HEK293T (cell line): ENCODE results near the gene NDUFV1.

Experiments
- CTCF ChIA-PET: fragments of 350-600 bp; formaldehyde crosslinking; extraction: SDS; loops from one replicate; lab custom pipeline; 2021; ENCODE audit warnings: antibody characterized with exemption, inconsistent platforms; lab: Yijun Ruan, JAX
- POLR2A ChIA-PET: fragments of 350-600 bp; formaldehyde crosslinking; extraction: SDS; loops from one replicate; lab custom pipeline; 2020; ENCODE audit warnings: antibody characterized with exemption, inconsistent platforms; lab: Yijun Ruan, JAX
- DNase-seq: peaks from one replicate; pipeline ENCODE4 v3.0.0; 2012; ENCODE audit warnings: mixed read lengths; ENCODE audit errors: extremely low spot score
- ARNT ChIP-seq: fragments of 450-650 bp; IDR thresholded peaks from 2 replicates; pipeline ENCODE4 v1.6.1; 2017; ENCODE audit warnings: mild to moderate bottlenecking
- BHLHE40 ChIP-seq: fragments of 450-650 bp; IDR thresholded peaks from 2 replicates; pipeline ENCODE4 v1.6.1; 2016; ENCODE audit warnings: mild to moderate bottlenecking, moderate library complexity, borderline replicate concordance
- CTBP1 ChIP-seq: fragments of 450-650 bp; IDR thresholded peaks from 2 replicates; pipeline ENCODE4 v1.6.1; 2016; ENCODE audit warnings: borderline replicate concordance
- ELF4 ChIP-seq: fragments of 450-650 bp; IDR thresholded peaks from 2 replicates; pipeline ENCODE4 v1.6.1; 2017; ENCODE audit warnings: antibody characterized with exemption
- FOXA1 ChIP-seq: fragments of 450-650 bp; IDR thresholded peaks from 2 replicates; pipeline ENCODE4 v1.6.1; 2016; ENCODE audit warnings: mild to moderate bottlenecking
- FOXK2 ChIP-seq: fragments of 450-650 bp; IDR thresholded peaks from 2 replicates; pipeline ENCODE4 v1.6.1; 2016; ENCODE audit warnings: mild to moderate bottlenecking
- FOXM1 ChIP-seq: fragments of 450-650 bp; IDR thresholded peaks from 2 replicates; pipeline ENCODE4 v1.6.1; 2017; ENCODE audit warnings: mild to moderate bottlenecking, borderline replicate concordance
- HDGF ChIP-seq: fragments of 450-650 bp; IDR thresholded peaks from 2 replicates; pipeline ENCODE4 v1.6.1; 2017; ENCODE audit warnings: antibody characterized with exemption, borderline replicate concordance
- L3MBTL2 ChIP-seq: fragments of 450-650 bp; conservative IDR thresholded peaks from 2 replicates; pipeline ENCODE4 v1.6.1; 2016; ENCODE audit warnings: mild to moderate bottlenecking
- LEF1 ChIP-seq: fragments of 450-650 bp; IDR thresholded peaks from 2 replicates; pipeline ENCODE4 v1.6.1; 2017; ENCODE audit warnings: mild to moderate bottlenecking, borderline replicate concordance
- NFRKB ChIP-seq: fragments of 450-650 bp; IDR thresholded peaks from 2 replicates; pipeline ENCODE4 v1.6.1; 2016; ENCODE audit warnings: mild to moderate bottlenecking, moderate library complexity
- PKNOX1 ChIP-seq: fragments of 450-650 bp; IDR thresholded peaks from 2 replicates; pipeline ENCODE4 v1.6.1; 2016
- SP1 ChIP-seq: fragments of 450-650 bp; IDR thresholded peaks from 2 replicates; pipeline ENCODE4 v1.6.1; 2017
- SUZ12 ChIP-seq: fragments of 450-650 bp; IDR thresholded peaks from 2 replicates; pipeline ENCODE4 v1.6.1; 2016; ENCODE audit warnings: mild to moderate bottlenecking
- TARDBP ChIP-seq: fragments of 450-650 bp; IDR thresholded peaks from 2 replicates; pipeline ENCODE4 v1.6.1; 2016
- ZNF384 ChIP-seq: fragments of 450-650 bp; IDR thresholded peaks from 2 replicates; pipeline ENCODE4 v1.6.1; 2016

The NDUFV1 gene

GRCh38 chr11:67646535-67647336, 40.0 kb downstream of the NDUFV1 start:
- ChIA-PET CTCF (no interaction called here), POLR2A (no interaction called here)
- no peak for TF ChIP-seq SUZ12
- no peak for TF ChIP-seq ELF4
- no peak for TF ChIP-seq ARNT
- no peak for TF ChIP-seq PKNOX1
- no peak for TF ChIP-seq BHLHE40
- no peak for TF ChIP-seq L3MBTL2
- no peak for TF ChIP-seq ZNF384
- no peak for TF ChIP-seq FOXA1
- DNase-seq: no peak

- no peak for DNase-seq
- no peak for TF ChIP-seq NFRKB
- no peak for TF ChIP-seq FOXK2
- TF ChIP-seq LEF1: no peak
- TF ChIP-seq TARDBP: no peak
- no peak for TF ChIP-seq ELF4
- no peak for TF ChIP-seq FOXM1
- no peak for TF ChIP-seq FOXA1
- TF ChIP-seq ARNT: no peak
- CTCF ChIA-PET: interaction anchor here (1.3 kb wide), 1 partner anchor 11 kb away, joined by 3 read pairs; no protein-coding TSS in a partner anchor
- POLR2A ChIA-PET: interaction anchor here (1.2 kb wide), 1 partner anchor 64 kb away, joined by 3 read pairs; the partner anchor contains the start of gene GSTP1
These were observed 40.7 kb downstream of the NDUFV1 start for GRCh38 chr11:67647471-67647870.

GRCh38 chr11:67648140-67648795, 41.5 kb downstream of the NDUFV1 start:
- ChIA-PET CTCF (interaction anchor here (0.7 to 1.3 kb wide), 2 partner anchors 9 to 10 kb away, joined by 3 to 4 read pairs; partner anchors contain the start of gene TBX10), POLR2A (interaction anchor here (1.2 kb wide), 1 partner anchor 65 kb away, joined by 3 read pairs; the partner anchor contains the start of gene GSTP1)
- TF ChIP-seq SP1: no peak
- TF ChIP-seq BHLHE40: no peak
- no peak for TF ChIP-seq PKNOX1
- TF ChIP-seq HDGF: no peak
- no peak for DNase-seq

GRCh38 chr11:67648796-67649613, 42.3 kb downstream of the NDUFV1 start:
- CTCF ChIA-PET: interaction anchor here (0.7 to 1.3 kb wide), 2 partner anchors 9 to 10 kb away, joined by 3 to 4 read pairs; partner anchors contain the start of gene TBX10
- TF ChIP-seq CTBP1 (no peak), ELF4 (no peak), LEF1 (no peak), SUZ12 (no peak), FOXK2 (no peak), PKNOX1 (no peak), NFRKB (no peak), ZNF384 (no peak), FOXA1 (no peak), TARDBP (no peak), BHLHE40 (no peak), ARNT (no peak), HDGF (no peak), SP1 (no peak), FOXM1 (no peak), L3MBTL2 (no peak)
- no peak for DNase-seq
- POLR2A ChIA-PET: interaction anchor here (1.2 kb wide), 1 partner anchor 66 kb away, joined by 3 read pairs; the partner anchor contains the start of gene GSTP1

- ChIA-PET POLR2A (no interaction called here), CTCF (no interaction called here)
- DNase-seq: no peak
- no peak for TF ChIP-seq PKNOX1
These were observed 43.1 kb downstream of the NDUFV1 start for GRCh38 chr11:67649634-67650510.
